Skin of body (tissue), 2 donors: ENCODE data around the gene NISCH. TPM values are rescaled to one million over a fixed set of nuclear protein-coding genes. Genes with fewer than 3 reads are reported as not detected.
"Not testable (repeated sequence)": the region's sequence is repeated elsewhere in the genome, so short reads cannot be mapped to it uniquely, and the experiment has no call there.

ENCODE experiments used
- DNase-seq: peaks from one replicate; lab custom pipeline; 2025; lab: John Stamatoyannopoulos, UW
- total RNA-seq: library from RNA; depleted of rRNA; stranded (reverse); fragments of >200 nt; gene quantifications from one replicate; pipeline ENCODE4 v1.2.3, GENCODE V29; 2014

The NISCH gene
- total RNA-seq, 1 donor from 2014 or later = 74.1 TPM

DNA sequence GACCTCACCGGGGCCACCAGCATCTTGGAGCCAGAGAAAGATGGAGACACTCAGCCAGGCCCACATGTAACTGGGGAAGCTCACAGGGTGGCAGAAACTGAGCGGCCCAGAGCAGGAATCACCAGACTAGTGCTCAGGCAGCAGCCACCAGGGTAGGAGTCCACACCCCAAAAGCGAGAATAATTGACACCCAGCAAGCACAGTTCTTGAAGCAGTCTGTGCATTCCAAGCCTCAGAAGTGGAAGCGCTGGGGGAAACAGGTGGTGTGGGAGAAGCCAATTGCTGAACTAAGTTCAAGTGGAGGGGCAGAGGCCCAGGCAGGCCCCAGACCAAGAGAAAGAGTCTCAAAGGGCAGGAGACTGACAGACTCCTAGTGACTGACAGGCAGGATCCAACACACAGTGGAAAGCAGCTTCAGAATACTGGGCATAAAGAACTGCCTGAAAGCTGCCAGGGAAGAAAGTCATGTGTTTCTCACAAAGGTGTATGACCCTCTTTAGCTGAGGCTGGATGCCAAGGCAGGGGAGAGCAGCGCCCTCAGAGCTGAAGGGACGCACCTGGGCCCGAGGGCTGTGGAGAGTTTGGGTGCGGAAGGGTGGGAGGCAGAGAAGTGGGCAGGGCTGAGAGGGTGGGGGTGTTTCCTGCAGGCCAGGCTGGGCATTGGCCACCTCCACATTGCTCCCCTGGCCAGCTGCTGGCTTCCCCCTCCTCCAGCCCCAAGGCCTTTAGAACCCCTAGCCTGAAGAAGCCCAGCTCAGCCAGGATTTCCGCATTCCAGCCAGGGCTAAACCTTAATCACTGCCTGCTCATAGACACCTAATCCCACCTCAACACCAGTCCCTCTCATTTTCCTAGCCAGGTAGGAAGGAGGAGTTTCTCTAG lies 70.5 kb downstream of the NISCH start:
- DNase-seq = no peak

- not testable (repeated sequence) for DNase-seq
Observed at GRCh38 chr3:52526671-52527038, 71.3 kb downstream of the NISCH start.

DNA sequence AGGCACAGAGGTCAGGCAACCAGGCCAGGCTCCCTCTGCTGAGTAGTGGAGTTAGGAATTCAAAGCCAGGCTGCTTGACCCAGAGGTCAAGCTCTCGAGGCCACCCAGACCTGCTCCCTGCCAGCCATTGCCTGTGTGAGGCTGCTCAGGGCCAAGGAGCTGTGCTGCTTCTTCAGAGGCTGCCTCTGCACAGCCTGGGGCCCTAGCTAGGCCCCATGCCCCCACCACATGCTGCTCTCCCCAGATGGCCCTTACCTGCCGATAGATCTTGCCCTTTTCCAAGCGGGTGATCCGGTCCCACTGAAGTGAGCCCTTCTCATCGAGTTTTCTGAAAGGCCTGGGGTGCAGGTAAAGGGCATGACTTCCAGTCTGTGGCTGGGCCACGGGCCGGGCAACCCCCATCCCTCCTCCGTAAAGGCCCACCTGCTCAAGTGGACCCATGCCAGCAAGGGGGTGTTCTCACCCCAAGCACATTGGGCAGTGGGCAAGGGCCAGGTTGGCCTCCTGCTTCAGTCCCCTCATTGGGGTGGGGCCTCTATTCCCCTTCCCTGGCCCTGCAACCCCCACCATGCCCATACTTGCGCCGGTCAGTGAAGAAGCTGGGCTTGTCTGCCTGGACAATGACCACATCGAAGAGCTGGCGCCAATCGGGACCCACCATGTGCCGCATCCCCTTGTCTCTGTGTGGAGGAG lies 71.8 kb downstream of the NISCH start:
- no peak for DNase-seq

- DNase-seq = no peak
Observed at GRCh38 chr3:52527732-52528585, 72.6 kb downstream of the NISCH start.

DNA sequence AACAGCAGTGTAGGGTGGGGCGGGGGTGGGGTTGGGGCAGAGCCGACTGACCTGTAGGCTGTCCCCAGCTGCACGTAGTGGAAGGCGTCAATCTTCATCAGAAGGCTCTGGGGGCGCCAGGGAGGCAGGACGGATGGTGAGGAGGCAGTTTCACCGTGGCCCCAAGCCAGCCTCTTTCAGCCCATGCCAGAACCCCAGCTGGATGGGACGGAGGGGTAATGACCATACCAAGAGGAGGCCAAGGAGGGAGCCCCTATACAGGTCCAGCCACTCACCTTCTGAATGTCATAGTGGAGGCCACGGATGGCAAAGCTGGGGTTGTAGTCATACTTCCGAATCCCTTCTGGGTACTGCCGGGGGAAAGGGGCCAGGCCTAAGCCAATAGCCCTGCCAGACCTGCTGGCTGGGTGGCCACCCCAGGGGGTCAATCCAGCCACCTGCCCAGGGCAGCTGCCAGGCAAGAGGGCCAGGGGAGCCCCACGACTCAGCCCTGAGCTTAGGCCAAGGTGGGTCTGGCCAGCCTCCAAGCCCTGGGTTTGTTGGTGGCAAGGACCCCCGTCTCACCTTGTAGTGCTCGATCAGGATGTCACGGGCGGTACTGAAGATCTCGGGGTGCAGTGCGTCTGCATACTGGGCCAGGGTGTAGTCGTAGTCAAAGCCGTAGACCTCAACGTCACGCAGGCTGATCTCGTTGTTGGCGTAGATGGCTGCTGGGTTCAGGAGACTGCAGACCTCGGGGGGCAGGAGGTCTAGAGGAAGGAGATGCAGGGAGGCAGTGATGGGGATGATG lies 73.4 kb downstream of the NISCH start:
- no peak for DNase-seq

GRCh38 chr3:52529376-52530333 lies 74.3 kb downstream of the NISCH start:
- no peak for DNase-seq

GRCh38 chr3:52530918-52531826 lies 75.8 kb downstream of the NISCH start:
- DNase-seq = no peak

- DNase-seq = no peak
Observed at GRCh38 chr3:52531860-52532516, 76.6 kb downstream of the NISCH start.

- no peak for DNase-seq
Observed at GRCh38 chr3:52532517-52532837, 77.1 kb downstream of the NISCH start.

DNA sequence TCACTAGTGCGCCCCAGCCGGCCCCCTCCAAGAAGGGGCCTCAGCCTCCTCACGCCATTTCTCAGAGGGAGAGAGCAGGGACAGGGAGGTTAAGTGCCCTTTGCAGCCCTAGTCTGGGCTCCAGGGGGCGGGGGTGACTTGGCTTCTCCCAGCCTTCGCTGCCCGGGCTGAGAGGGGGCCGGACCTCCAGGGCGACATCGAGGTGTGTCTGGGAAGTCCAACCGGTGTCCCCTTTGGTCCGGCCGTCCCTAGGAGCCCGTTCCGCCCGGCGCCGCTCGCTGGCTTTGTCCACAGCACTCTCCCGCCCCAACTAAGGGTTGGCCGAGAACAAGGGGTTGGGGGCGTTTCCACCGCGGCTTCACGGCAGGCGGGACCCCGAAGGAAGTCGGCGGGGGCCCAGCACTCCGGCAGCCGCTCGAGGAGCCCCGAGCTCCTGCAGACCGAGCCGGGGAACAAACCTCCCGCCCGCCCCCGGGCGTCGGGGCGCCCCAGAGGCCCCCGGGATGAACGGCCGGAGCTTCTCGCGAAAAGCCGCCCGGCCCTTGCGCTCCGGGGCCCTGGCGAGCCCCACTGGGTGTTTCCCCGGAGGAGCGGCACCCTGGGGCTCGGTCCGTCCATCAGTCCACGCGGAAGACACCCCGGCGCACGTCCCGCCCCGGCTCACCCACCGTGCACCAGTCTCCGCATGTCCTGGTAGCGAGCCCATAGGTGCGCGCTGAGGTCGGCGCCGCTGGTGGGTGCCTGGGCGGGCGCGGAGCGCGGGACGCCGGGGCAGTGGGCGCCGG lies 77.6 kb downstream of the NISCH start:
- no peak for DNase-seq

DNA sequence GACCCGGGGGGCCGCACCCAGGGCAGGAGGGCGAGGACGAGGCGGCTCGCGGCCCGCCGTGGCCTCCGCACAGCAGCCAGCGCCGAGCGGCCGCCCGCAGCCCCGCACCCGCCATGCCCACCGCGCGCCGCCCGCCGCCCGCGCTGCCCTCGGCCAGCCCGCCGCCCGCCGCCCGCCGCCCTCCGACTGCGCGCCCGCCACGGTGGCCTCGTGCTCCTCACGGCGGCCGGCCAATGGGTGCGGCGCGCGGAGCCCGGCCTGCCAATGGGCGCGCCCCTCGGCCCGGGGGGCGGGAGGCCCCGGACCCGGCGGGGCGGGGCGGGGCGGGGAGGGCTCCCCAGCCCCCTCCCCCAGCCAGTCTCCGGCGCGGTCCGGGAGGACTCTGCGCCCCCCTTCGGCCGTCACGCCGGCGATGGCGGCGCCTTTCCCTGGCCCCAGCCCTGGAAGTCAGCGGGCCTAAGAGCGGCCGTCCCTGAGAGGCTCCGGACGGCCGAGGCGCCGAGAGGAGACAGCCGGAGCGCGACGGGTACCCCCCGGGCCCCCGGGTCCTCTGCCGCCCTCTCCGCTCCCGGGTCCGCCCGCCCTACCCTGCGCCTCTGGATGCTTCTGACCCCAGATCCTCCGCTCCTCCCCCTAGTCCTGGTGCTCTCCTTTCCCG lies 78.3 kb downstream of the NISCH start, which contains the start of gene NT5DC2:
TSS of gene NT5DC2 (minus strand) at position 235 of the 658 bp plus-strand sequence. CDS start at position 115, 120 bp downstream.
- peak; percentile 51 for DNase-seq

- no peak for DNase-seq
Observed at GRCh38 chr3:52534281-52535183, 79.1 kb downstream of the NISCH start.

GRCh38 chr3:52535411-52536111 lies 80.2 kb downstream of the NISCH start:
- no peak for DNase-seq

GRCh38 chr3:52536112-52536368 lies 80.6 kb downstream of the NISCH start:
- no peak for DNase-seq

GRCh38 chr3:52536369-52537164 lies 81.2 kb downstream of the NISCH start, which contains the start of gene UQCC5:
TSS of gene UQCC5 (plus strand) at chr3:52536605. CDS start at chr3:52536756, 151 bp downstream.
- DNase-seq = peak; percentile 97
